Fibroblast of pulmonary artery (primary cell): Measurements from ENCODE around the gene PIEZO2.
"Not testable (repeated sequence)": the region's sequence is repeated elsewhere in the genome, so short reads cannot be mapped to it uniquely, and the experiment has no call there.

Source experiments
- DNase-seq: peaks from one replicate; pipeline ENCODE4 v3.0.0-alpha.2; 2010; ENCODE audit warnings: low read depth
- H3K4me3 ChIP-seq: replicated peaks from 2 replicates; pipeline ENCODE4 v1.5.1; 2011; ENCODE audit warnings: low read depth, mild to moderate bottlenecking, control low read depth, low read length, moderate library complexity
- TF ChIP-seq, protein P1 (sequence below): IDR thresholded peaks from 2 replicates; pipeline ENCODE4 v1.5.1; 2011; ENCODE audit warnings: mild to moderate bottlenecking, control low read depth, low read length, inconsistent platforms; ENCODE audit errors: missing control alignments

The PIEZO2 gene

DNA sequence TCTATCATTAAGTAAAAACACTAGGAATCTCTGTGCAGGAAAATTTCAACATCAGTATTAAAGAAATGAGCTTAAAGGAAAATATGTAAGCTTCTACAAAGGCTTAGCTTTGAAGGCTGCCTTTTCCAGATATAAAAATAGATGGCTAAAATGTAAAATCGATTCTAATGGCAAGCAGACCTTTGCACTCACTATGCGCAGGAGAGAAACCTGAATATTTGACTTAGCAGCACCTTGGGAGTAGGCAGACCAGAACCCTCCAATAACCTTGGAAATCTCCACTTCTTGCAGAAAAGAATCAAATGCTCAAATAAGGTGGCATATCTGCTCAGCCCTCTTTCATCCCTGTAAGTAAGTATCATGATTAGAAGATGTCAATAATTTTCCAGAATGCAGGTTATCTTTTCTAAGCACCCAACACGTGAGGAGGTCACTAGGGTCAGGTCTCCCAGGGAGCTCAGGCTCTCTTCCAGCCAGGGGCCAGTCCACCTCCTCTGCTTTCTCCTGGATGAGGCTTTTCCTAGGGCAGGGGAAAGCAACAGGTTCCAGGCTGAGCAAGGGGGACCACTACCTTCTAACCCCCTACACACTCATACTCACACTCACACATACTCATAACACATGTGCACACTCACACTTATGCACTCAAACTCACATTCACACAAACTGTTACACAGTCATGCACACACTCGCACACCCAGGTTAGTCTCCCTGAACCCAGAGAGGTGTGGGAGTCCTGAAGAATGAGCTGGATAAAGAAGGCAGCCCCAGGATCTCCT lies 3.8 kb downstream of the PIEZO2 start:
- TF ChIP-seq, protein P1, sequence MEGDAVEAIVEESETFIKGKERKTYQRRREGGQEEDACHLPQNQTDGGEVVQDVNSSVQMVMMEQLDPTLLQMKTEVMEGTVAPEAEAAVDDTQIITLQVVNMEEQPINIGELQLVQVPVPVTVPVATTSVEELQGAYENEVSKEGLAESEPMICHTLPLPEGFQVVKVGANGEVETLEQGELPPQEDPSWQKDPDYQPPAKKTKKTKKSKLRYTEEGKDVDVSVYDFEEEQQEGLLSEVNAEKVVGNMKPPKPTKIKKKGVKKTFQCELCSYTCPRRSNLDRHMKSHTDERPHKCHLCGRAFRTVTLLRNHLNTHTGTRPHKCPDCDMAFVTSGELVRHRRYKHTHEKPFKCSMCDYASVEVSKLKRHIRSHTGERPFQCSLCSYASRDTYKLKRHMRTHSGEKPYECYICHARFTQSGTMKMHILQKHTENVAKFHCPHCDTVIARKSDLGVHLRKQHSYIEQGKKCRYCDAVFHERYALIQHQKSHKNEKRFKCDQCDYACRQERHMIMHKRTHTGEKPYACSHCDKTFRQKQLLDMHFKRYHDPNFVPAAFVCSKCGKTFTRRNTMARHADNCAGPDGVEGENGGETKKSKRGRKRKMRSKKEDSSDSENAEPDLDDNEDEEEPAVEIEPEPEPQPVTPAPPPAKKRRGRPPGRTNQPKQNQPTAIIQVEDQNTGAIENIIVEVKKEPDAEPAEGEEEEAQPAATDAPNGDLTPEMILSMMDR: no peak
- no peak overlapping the region for H3K4me3 ChIP-seq

DNA sequence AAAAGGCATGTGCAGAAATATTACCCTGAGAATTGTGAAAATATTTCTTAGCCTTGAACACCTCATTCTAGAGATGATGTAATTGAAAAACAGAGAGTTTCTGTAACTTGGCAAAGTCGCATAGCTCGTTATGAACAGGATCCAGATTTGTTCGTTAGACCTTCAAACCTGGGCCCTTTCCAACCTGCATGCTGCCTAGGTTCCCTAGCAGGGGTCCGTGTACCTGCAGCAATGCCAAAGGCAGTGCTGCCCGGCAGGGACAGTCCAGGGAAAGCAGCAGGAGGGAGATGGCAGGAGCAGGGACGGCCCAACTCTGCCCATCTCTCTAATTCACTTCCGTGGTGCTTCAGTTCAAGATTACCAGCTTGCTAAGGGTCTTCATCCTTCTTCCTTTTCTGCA lies 12.0 kb downstream of the PIEZO2 start:
- no peak for DNase-seq
- TF ChIP-seq, protein P1: no peak
- H3K4me3 ChIP-seq: no peak overlapping the region

More for the DNA sequence above, 3.8 kb downstream of the PIEZO2 start:
- no peak for DNase-seq

DNA sequence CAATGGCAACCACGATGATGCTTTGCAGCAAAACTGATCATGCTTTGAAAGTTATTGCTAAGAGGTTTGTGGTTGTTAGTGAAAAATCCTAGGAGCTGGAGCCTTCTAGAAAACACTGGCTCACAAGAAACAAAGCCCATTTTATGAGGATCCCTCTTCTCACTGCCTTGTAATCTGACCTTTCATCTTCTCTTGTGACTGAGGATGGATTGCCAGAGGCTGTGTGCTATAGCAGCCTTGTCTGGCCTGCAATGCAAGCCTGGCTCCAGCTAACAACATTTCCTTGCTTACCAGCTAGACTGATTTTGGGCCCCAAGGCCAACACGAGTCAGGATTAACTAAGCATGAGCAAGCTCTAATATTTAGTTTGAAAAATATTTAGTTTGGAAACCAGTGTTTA lies 13.1 kb downstream of the PIEZO2 start:
- DNase-seq: no peak
- TF ChIP-seq, protein P1: no peak
- no peak overlapping the region for H3K4me3 ChIP-seq

DNA sequence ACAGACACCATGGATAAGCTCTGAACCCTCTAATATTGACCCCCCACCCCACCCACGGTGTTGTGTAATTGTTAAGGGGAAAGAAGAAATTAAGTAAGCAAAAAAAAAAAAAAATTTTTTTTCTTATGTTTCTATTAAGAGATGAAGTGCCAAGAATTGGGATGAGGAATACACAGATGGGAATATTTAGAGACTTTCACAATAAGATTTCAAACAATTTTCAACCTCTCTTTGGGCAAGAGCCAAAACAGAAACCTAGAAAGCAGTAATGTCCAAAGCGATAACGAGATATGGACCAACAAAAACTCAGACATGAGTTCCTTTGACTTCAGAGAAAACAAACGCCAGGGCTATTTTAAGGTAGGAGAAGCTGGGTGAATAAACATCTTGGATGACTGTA lies 14.4 kb downstream of the PIEZO2 start:
- TF ChIP-seq, protein P1: no peak
- DNase-seq: no peak
- no peak overlapping the region for H3K4me3 ChIP-seq

DNA sequence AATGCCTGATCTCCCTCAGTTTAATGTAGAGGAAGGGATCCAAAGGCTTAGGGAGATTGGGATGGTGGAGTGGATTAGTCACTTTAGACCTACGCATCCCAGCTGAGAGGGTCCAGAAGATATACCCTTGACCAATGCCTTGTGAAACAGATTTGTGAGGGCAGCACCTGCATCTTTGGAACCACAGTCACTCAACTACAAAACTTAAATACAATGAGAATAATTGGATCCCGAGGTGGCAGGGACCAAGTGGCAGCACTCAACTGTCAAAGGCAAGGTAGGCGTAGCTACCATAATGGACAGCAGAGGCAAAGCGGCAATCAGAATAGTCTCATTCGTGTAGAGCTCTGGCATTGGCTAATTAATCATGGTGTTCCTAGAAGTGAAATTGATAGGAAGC lies 20.3 kb downstream of the PIEZO2 start:
- H3K4me3 ChIP-seq, DNase-seq: not testable (repeated sequence)

DNA sequence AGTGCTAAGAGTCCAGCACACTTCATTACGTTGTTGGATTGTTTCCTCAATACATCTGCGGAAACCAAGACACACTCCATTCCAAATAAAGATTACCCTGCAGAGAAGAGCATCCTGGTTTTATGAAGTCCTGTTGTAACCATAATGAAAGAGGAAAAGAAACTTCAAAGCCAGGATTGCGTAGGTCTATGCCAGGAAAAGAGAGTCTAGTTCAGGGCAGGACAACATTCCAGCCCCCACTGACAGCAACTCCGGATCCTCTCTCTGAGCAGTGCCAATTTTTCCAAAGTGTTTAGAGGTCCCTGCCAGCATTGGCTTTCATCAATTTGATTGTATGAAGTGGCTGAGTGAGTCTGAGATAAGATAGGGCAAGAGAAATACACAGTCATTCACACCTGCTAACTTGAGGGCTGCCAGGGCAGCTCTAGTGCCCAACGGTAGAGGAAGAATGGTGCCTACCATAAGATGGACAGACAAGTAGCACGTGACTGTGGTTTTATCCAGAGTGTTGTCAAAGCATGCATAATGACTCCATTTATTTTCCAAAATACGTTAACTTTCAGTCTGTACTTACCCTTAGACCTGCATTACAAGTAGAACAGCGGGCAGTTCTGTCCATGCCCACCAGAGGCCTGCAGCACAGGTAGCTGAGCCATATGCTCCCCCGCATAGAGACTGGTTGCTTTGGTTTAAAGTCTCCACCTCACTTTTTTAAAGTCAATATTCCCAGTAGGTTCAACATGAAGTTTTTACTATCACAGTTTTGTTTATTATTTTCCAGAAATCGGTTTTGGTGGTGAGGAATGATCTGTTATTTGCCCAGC lies 23.7 kb downstream of the PIEZO2 start:
- TF ChIP-seq, protein P1: no peak
- no peak for DNase-seq
- no peak overlapping the region for H3K4me3 ChIP-seq

DNA sequence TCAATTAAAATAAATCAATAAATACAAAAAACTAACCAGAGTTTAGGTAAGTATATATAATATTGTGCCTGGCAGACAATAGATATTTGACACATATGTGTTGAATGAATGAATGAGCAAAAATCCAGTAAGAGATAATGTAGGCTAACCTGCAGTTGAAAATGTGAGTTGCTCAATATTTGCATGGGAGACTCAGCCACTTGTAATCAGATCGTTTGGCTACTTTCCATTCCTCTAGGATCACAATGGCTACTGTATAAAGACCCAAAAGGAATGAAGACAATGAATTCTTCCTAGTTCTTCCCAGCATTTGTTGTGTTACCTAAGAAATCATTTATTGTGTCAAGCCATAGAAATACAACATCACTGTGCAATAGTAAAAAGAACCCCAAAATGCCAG lies 25.3 kb downstream of the PIEZO2 start:
- TF ChIP-seq, protein P1: no peak
- no peak overlapping the region for H3K4me3 ChIP-seq

More for the DNA sequence above, 25.3 kb downstream of the PIEZO2 start:
- DNase-seq: peak; percentile 40
